Measurements from ENCODE around the gene TRH. TPM values are rescaled to one million over a fixed set of nuclear protein-coding genes. Genes with fewer than 3 reads are reported as not detected.

TRH gene
- total RNA-seq, 1 experiment from 2014 or later: 0.22 TPM

DNA sequence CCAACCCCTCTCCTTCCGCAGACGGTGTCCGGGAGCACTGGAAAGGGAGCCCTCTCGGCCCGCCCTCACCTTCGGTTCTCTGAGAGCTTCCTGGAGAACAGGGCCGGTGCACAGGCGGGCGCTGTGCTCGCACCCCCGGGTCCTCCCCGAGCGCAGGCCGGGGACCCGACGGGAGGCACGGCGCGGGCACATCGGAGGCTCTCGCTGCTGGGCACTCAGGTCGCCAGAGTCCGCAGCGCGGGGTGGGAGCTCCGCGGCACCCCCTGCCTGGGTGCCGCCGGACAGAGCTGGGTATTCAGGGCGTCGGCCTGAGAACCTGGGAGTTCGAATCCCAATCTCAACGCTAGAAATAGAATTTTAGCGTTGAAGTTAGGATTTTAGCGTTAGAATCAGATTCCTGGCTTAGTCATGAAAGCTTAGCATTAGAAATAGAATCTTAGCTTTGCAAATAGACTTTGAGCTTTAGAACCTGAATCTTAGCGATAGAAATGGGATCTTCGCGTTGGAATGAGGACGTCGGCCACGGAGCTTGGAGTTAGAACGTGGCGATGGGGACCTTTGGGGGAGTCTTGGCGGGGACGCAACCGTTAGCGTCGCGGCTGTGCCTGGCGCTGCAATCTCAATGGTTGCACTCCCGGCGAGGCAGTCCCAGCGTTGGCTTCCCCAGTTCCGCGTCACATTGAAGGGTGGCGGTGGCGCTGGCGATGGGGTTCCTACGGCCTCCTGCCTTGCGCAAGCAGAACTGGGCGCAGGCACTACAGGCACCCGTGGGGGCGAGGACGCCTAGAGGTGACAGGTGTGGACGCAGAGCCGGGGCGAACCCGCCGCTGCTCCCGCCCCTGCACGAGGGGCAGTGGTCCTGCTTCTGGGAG lies 549 bp downstream of the TRH start:
- peaks cover 25% of the 10 kb centered on the region for H3K4me1 Mint-ChIP-seq
- ChIA-PET CTCF (interaction anchor here (0.7 to 7.5 kb wide), 4 partner anchors 11 to 492 kb away, joined by 3 to 52 read pairs (median 5); no protein-coding TSS in a partner anchor), POLR2A (no interaction called here)
- H3K4me3 Mint-ChIP-seq: peak overlapping the region; percentile 73
- no peaks in the 10 kb centered on the region for H3K36me3 Mint-ChIP-seq
- H3K9me3 Mint-ChIP-seq: no peaks in the 10 kb centered on the region
- no peak overlapping the region for H3K27ac Mint-ChIP-seq
- DNase-seq (ENCODE audit: low spot score) (no peak), ATAC-seq (peak; percentile 14)
- peaks cover 100% of the 10 kb centered on the region for H3K27me3 Mint-ChIP-seq (ENCODE audit: low read depth)
- TF ChIP-seq, protein P1, sequence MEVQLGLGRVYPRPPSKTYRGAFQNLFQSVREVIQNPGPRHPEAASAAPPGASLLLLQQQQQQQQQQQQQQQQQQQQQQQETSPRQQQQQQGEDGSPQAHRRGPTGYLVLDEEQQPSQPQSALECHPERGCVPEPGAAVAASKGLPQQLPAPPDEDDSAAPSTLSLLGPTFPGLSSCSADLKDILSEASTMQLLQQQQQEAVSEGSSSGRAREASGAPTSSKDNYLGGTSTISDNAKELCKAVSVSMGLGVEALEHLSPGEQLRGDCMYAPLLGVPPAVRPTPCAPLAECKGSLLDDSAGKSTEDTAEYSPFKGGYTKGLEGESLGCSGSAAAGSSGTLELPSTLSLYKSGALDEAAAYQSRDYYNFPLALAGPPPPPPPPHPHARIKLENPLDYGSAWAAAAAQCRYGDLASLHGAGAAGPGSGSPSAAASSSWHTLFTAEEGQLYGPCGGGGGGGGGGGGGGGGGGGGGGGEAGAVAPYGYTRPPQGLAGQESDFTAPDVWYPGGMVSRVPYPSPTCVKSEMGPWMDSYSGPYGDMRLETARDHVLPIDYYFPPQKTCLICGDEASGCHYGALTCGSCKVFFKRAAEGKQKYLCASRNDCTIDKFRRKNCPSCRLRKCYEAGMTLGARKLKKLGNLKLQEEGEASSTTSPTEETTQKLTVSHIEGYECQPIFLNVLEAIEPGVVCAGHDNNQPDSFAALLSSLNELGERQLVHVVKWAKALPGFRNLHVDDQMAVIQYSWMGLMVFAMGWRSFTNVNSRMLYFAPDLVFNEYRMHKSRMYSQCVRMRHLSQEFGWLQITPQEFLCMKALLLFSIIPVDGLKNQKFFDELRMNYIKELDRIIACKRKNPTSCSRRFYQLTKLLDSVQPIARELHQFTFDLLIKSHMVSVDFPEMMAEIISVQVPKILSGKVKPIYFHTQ (CRISPR knock-in tag; IDR thresholded peaks at IDR 0.05): no peak
- TF ChIP-seq, protein P2, sequence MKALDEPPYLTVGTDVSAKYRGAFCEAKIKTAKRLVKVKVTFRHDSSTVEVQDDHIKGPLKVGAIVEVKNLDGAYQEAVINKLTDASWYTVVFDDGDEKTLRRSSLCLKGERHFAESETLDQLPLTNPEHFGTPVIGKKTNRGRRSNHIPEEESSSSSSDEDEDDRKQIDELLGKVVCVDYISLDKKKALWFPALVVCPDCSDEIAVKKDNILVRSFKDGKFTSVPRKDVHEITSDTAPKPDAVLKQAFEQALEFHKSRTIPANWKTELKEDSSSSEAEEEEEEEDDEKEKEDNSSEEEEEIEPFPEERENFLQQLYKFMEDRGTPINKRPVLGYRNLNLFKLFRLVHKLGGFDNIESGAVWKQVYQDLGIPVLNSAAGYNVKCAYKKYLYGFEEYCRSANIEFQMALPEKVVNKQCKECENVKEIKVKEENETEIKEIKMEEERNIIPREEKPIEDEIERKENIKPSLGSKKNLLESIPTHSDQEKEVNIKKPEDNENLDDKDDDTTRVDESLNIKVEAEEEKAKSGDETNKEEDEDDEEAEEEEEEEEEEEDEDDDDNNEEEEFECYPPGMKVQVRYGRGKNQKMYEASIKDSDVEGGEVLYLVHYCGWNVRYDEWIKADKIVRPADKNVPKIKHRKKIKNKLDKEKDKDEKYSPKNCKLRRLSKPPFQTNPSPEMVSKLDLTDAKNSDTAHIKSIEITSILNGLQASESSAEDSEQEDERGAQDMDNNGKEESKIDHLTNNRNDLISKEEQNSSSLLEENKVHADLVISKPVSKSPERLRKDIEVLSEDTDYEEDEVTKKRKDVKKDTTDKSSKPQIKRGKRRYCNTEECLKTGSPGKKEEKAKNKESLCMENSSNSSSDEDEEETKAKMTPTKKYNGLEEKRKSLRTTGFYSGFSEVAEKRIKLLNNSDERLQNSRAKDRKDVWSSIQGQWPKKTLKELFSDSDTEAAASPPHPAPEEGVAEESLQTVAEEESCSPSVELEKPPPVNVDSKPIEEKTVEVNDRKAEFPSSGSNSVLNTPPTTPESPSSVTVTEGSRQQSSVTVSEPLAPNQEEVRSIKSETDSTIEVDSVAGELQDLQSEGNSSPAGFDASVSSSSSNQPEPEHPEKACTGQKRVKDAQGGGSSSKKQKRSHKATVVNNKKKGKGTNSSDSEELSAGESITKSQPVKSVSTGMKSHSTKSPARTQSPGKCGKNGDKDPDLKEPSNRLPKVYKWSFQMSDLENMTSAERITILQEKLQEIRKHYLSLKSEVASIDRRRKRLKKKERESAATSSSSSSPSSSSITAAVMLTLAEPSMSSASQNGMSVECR (CRISPR knock-in tag; IDR thresholded peaks at IDR 0.05; ENCODE audit: borderline replicate concordance): no peak
- TF ChIP-seq JUN (CRISPR knock-in tag; IDR thresholded peaks at IDR 0.05) (no peak), SP1 (CRISPR knock-in tag; conservative IDR thresholded peaks at IDR 0.05) (0 out of 2 replicates have a peak, but pooled peaks have one; percentile 21), NFATC4 (CRISPR knock-in tag; IDR thresholded peaks at IDR 0.05) (no peak), RORB (CRISPR knock-in tag; IDR thresholded peaks at IDR 0.05) (no peak), KAT7 (CRISPR knock-in tag; IDR thresholded peaks at IDR 0.05; ENCODE audit: borderline replicate concordance) (no peak), FOXP1 (CRISPR knock-in tag; IDR thresholded peaks at IDR 0.05; ENCODE audit: borderline replicate concordance) (0 out of 2 replicates have a peak, but pooled peaks have one; percentile 31)
- TF ChIP-seq, protein P3, sequence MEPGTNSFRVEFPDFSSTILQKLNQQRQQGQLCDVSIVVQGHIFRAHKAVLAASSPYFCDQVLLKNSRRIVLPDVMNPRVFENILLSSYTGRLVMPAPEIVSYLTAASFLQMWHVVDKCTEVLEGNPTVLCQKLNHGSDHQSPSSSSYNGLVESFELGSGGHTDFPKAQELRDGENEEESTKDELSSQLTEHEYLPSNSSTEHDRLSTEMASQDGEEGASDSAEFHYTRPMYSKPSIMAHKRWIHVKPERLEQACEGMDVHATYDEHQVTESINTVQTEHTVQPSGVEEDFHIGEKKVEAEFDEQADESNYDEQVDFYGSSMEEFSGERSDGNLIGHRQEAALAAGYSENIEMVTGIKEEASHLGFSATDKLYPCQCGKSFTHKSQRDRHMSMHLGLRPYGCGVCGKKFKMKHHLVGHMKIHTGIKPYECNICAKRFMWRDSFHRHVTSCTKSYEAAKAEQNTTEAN (CRISPR knock-in tag; IDR thresholded peaks at IDR 0.05): no peak
- TF ChIP-seq, protein P4, sequence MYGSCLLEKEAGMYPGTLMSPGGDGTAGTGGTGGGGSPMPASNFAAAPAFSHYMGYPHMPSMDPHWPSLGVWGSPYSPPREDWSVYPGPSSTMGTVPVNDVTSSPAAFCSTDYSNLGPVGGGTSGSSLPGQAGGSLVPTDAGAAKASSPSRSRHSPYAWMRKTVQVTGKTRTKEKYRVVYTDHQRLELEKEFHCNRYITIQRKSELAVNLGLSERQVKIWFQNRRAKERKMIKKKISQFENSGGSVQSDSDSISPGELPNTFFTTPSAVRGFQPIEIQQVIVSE (CRISPR knock-in tag; IDR thresholded peaks at IDR 0.05; ENCODE audit: borderline replicate concordance): no peak
- TF ChIP-seq, protein P5, sequence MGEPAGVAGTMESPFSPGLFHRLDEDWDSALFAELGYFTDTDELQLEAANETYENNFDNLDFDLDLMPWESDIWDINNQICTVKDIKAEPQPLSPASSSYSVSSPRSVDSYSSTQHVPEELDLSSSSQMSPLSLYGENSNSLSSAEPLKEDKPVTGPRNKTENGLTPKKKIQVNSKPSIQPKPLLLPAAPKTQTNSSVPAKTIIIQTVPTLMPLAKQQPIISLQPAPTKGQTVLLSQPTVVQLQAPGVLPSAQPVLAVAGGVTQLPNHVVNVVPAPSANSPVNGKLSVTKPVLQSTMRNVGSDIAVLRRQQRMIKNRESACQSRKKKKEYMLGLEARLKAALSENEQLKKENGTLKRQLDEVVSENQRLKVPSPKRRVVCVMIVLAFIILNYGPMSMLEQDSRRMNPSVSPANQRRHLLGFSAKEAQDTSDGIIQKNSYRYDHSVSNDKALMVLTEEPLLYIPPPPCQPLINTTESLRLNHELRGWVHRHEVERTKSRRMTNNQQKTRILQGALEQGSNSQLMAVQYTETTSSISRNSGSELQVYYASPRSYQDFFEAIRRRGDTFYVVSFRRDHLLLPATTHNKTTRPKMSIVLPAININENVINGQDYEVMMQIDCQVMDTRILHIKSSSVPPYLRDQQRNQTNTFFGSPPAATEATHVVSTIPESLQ (CRISPR knock-in tag; IDR thresholded peaks at IDR 0.05): no peak
- TF ChIP-seq, protein P6, sequence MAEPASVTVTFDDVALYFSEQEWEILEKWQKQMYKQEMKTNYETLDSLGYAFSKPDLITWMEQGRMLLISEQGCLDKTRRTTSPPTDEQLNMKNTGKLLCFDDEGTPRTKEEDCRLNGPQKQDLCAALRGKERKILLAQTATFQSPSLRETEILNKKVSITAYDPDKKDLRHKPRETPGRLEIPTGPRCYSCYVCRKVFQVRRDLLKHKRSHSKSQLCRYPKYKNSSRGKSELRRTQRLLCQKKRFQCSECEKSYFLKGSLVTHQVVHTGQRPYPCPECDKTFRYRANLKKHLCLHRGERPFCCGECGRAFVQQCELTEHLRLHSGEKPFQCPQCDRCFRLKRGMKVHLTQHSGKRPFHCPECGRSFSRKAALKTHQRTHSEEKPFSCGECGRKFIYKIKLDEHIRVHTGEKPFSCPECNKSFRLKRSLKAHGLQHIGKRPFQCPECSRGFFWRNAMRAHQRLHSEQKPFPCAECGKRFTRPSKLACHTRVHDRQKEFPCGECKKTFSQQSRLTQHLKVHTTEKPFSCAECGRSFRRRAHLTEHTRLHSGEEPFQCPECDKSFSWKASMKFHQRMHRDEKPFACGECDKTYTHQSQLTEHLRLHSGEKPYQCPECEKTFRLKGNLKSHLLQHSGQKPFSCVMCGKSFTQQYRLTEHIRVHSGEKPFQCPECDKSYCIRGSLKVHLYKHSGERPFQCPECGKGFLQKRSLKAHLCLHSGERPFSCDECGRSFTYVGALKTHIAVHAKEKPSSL (CRISPR knock-in tag; conservative IDR thresholded peaks at IDR 0.05): no peak
